GM12874 (cell line): ENCODE results near the gene MACROH2A1.

ENCODE experiments used
- TF ChIP-seq, protein P1 (sequence below): IDR thresholded peaks from 2 replicates; pipeline ENCODE4 v1.5.1; 2011; ENCODE audit warnings: low read depth, mild to moderate bottlenecking, control low read depth, low read length, moderate library complexity; ENCODE audit not compliant: insufficient read depth

MACROH2A1 gene

DNA sequence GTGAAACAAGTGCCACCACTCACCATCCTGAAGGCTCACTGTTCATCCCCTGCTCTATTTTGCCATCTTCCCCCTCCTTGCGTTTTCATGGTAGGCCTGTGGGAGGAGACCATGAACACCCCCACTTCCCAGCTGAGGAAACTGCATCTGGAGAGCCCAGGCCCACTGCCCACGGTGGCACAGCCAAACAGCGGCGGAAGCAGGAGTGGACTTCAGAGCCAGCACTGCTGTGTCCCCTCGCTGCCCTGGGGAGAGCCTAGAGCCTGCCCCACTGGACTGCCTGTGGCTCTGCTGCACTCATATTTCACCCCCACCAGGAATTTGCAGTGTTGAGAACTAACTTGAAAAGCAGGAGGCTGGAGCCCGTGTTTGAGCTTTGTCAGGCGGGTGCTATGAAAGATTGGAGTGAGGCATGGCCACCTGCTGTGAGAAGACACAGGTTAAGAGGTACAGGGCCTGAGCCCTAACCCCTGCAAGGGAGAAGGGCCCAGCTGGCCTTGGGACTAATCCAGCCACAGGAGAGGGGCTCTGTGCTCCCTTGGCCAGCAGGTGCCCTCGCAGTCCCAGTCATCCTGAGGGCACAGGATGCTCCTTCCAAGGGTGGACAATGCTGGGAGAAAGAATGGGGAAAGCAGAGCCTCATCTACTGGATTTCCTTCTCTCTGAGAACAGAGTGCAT lies 79.0 kb downstream of the MACROH2A1 start:
- TF ChIP-seq, protein P1, sequence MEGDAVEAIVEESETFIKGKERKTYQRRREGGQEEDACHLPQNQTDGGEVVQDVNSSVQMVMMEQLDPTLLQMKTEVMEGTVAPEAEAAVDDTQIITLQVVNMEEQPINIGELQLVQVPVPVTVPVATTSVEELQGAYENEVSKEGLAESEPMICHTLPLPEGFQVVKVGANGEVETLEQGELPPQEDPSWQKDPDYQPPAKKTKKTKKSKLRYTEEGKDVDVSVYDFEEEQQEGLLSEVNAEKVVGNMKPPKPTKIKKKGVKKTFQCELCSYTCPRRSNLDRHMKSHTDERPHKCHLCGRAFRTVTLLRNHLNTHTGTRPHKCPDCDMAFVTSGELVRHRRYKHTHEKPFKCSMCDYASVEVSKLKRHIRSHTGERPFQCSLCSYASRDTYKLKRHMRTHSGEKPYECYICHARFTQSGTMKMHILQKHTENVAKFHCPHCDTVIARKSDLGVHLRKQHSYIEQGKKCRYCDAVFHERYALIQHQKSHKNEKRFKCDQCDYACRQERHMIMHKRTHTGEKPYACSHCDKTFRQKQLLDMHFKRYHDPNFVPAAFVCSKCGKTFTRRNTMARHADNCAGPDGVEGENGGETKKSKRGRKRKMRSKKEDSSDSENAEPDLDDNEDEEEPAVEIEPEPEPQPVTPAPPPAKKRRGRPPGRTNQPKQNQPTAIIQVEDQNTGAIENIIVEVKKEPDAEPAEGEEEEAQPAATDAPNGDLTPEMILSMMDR = no peak

DNA sequence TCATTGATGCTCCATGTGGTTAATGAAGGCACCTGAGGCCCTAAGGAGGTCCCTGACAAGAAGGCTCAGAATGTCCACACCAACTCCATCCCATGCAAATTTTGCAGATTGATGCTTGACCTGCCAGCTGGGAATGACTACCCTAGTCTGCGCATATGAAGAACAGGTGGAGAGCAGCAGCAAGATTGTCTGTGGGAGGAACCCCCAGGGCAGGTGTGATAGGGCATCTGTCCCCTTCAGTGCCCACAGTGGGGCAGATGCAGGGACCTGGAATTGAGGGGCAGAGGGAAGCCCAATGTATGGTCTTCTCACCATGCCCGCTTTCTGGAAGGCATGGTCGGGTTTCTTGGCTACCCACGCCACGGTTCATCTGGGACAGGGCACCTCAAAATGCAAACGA lies 79.6 kb downstream of the MACROH2A1 start:
- TF ChIP-seq, protein P1 = no peak

DNA sequence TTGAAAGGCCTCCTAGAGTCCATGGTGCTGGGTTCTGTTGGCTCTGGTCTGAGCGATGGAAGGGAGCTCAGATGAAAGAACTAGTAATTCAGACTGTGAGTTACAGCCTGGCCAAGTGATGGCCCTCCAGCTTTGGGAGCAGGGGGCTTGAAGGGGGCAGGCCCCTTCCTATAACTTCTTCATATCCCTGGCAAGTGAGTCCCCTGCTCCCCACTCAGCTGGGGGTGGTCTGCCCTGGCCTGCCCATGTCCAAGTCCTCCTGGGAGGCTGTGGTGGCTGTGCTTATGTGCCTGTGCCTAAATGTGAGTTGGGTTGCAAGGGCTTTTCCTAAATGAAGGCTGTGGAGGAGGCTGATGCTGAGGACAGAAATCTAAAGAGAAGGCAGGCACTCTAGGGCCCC lies 80.1 kb downstream of the MACROH2A1 start:
- TF ChIP-seq, protein P1 = no peak

DNA sequence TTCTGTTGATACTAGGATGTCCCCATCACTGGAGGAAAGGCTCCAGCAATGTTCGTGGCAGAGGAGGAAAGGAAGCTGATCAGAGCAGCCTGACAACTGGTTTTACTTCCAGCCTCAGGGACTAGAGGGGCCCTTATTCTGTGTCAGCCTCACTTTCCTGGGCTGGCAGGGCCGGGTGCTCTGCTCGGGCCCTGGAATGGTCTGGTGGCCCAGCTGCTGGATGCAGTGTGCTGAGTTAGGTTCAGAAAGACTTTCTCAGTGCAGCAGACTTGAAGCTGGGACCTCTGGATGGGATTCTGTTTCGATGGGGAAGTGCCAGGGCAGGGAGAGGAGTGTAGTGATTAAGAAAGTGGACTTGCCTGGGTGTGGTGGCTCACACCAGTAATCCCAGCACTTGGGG lies 81.0 kb downstream of the MACROH2A1 start:
- TF ChIP-seq, protein P1 = no peak

DNA sequence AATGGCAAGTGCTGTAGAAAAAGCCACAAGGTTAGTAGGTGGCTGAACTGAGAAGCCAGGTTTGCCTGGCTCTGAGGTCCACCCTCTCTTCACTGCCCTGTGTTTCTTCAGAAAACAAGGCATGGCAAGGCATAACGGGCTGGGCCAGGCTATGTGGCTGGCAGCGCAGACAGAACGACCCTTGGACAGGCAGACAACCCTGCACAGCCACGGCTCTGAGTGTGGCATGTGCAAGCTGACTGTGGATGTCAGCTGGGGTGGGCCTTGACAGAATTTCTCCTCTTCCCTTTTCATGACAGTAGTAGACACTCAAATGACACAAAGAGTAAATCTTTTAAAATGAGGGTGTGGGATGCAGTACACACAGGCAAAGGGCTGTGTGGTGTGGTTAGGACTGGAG lies 81.7 kb downstream of the MACROH2A1 start:
- TF ChIP-seq, protein P1 = no peak

DNA sequence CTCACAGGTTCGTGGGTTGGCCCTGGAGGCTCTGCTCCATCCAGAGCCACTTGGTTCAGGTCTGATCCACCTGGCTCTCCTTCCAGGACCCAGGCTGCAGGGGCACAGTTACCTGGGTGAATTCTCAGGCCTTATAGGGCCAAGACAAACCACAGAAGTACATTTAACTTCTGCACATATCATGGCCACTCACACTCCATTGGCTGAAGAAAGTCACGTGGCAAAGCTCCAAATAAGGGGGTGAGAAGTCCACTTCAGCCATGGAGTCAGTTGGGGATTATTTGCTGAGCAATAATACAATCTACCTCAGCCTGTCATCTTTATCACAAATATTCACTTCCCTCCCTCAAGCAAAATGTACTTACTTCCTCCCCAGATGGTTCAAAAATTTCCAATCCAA lies 83.6 kb downstream of the MACROH2A1 start:
- TF ChIP-seq, protein P1 = no peak

DNA sequence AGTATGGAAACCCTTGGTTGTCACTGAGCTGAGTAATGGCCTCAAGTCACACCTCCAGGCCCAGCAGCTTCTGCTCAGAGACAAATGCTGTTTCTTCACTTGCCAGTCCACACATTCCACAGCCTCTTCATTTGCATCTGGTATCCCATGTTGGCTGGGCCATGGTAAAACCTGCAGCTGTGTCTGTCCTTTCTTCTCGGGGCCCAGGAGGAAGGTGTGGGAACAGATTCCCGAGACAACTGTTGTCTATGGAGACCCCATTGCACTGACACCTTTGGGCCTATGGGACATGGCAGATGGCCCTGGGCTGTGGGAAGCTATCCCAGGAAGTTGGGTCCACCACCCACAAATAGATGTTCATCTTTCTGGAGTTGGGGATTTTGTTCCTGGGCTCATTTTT lies 85.1 kb downstream of the MACROH2A1 start:
- TF ChIP-seq, protein P1 = no peak

DNA sequence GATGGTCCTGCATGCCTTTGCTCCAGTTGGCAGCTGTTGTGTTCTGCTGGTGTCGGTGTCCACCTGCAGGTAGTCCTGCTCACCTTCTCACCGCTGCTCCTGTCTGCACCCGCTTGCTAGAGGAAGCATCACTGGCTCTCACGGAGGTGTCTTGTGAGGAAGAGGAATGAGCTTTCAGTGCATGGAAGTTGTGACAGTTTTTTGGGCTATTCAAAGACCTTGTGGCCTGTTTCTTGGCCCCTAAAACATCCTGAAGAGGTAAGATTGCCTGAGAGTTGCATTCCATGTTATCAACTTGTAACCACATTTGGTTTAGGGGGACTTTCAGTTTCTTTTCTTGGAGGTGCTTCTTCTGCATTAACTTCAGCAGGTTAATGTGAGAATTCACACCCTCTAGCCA lies 85.6 kb downstream of the MACROH2A1 start:
- TF ChIP-seq, protein P1 = no peak
